HCT116 (cell line): ENCODE measurements around the gene HSPB1. TPM values are rescaled to one million over a fixed set of nuclear protein-coding genes. Genes with fewer than 3 reads are reported as not detected.

Source experiments
- ATAC-seq: fragments of 200-7000 bp; cut with Tn5 transposase; 2 replicates; pipeline ENCODE4 v1.9.1; 2020; ENCODE audit warnings: mild to moderate bottlenecking, moderate library complexity
- BruUV-seq: library from RNA; stranded (reverse); fragments of 400-500 nt; replicated peaks from 2 replicates; lab custom pipeline; 2021; lab: Mats Ljungman, UMichigan
- CTCF ChIA-PET: fragments of 300-600 bp; sonication (Branson Sonifier 250); formaldehyde crosslinking; loops from one replicate; lab custom pipeline; 2021; ENCODE audit warnings: antibody characterized with exemption; lab: Charles Lee
- POLR2A ChIA-PET: fragments of 300-600, 350-600 bp; sonication (Branson Sonifier 250); formaldehyde crosslinking; loops from one replicate; lab custom pipeline; 2021; ENCODE audit warnings: antibody characterized with exemption; lab: Charles Lee
- RAD21 ChIA-PET, 2 experiments: fragments of 300-600 bp; sonication (Branson Sonifier 250); formaldehyde crosslinking; loops; one replicate each; lab custom pipeline; 2023; ENCODE audit warnings: low total read pairs in 2 of 2; ENCODE audit not compliant: uncharacterized antibody in 2 of 2, unreplicated experiment in 2 of 2, low non-redundant PET in 1 of 2; lab: Charles Lee
- DNase-seq: peaks from one replicate; pipeline ENCODE4 v3.0.0-alpha.2; 2010; ENCODE audit warnings: low read depth, low spot score
- H2AFZ ChIP-seq: fragments of 200-600 bp; shearing (Covaris generic), sonication (generic); 2 replicates; pipeline ENCODE4 v1.6.1; 2017; ENCODE audit warnings: low read depth, mixed run types, mixed read lengths, antibody characterized with exemption, low read length; ENCODE audit not compliant: poor library complexity, severe bottlenecking
- H3K27ac ChIP-seq: 2 replicates; pipeline ENCODE4 v1.5.1; 2012; ENCODE audit warnings: low read depth, low read length
- H3K27me3 ChIP-seq: fragments of 200-600 bp; sonication (generic); 2 replicates; pipeline ENCODE4 v1.6.1; 2016; ENCODE audit warnings: mixed run types, low read length, mixed read lengths; ENCODE audit not compliant: insufficient read depth
- H3K36me3 ChIP-seq, 2 experiments: fragments of 200-500 bp in 1 of 2; fragments of 200-600 bp in 1 of 2; sonication (Bioruptor generic) in 1 of 2; sonication (generic) in 1 of 2; 2 replicates each; pipeline versions ENCODE4 v1.5.1 to v1.6.1; 2014 to 2016; ENCODE audit warnings: low read length in 2 of 2, inconsistent platforms in 1 of 2, mixed read lengths in 1 of 2, mixed run types in 1 of 2; ENCODE audit not compliant: insufficient read depth in 2 of 2, control insufficient read depth in 1 of 2
- H3K4me1 ChIP-seq, 2 experiments: fragments of 200-600 bp in 1 of 2; sonication (generic) in 1 of 2; 2 replicates each; pipeline versions ENCODE4 v1.5.1 to v1.6.1; 2012 to 2017; ENCODE audit warnings: low read length in 2 of 2, inconsistent platforms in 1 of 2, mild to moderate bottlenecking in 1 of 2, mixed read lengths in 1 of 2, mixed run types in 1 of 2, moderate library complexity in 1 of 2; ENCODE audit not compliant: insufficient read depth in 2 of 2, control insufficient read depth in 1 of 2
- H3K4me2 ChIP-seq: fragments of 200-600 bp; sonication (generic); 2 replicates; pipeline ENCODE4 v1.6.1; 2017; ENCODE audit warnings: mixed run types, low read length, mixed read lengths
- H3K4me3 ChIP-seq, 2 experiments: fragments of 200-600 bp in 1 of 2; sonication (generic) in 1 of 2; replicated peaks in 1 of 2; 2 replicates each; pipeline ENCODE4 v1.5.1; 2011 to 2016; ENCODE audit warnings: low read length in 2 of 2, control low read depth in 1 of 2, low read depth in 1 of 2, mild to moderate bottlenecking in 1 of 2, mixed read lengths in 1 of 2, mixed run types in 1 of 2
- H3K79me2 ChIP-seq: fragments of 200-600 bp; sonication (generic); 2 replicates; pipeline ENCODE4 v1.6.1; 2017; ENCODE audit warnings: mild to moderate bottlenecking, mixed run types, low read length, moderate library complexity, mixed read lengths; ENCODE audit not compliant: insufficient read depth
- H3K9ac ChIP-seq: fragments of 200-600 bp; sonication (generic); 2 replicates; pipeline ENCODE4 v1.6.1; 2016; ENCODE audit warnings: low read length, mixed read lengths
- H3K9me2 ChIP-seq: fragments of 200-600 bp; sonication (generic), shearing (Covaris generic); 2 replicates; pipeline ENCODE4 v1.6.1; 2017; ENCODE audit warnings: mixed run types, mild to moderate bottlenecking, moderate library complexity; ENCODE audit not compliant: insufficient read depth
- H3K9me3 ChIP-seq, 2 experiments: fragments of 200-500 bp in 1 of 2; fragments of 200-600 bp in 1 of 2; sonication (Bioruptor generic) in 1 of 2; sonication (generic) in 1 of 2; 2 replicates each; pipeline ENCODE4 v1.6.1; 2014 to 2017; ENCODE audit warnings: low read length in 2 of 2, mixed read lengths in 2 of 2, inconsistent platforms in 1 of 2, low read depth in 1 of 2, mild to moderate bottlenecking in 1 of 2, mixed run types in 1 of 2, moderate library complexity in 1 of 2; ENCODE audit not compliant: control insufficient read depth in 1 of 2, insufficient read depth in 1 of 2
- H4K20me1 ChIP-seq: fragments of 200-600 bp; sonication (generic), shearing (Covaris generic); 2 replicates; pipeline ENCODE4 v1.6.1; 2017; ENCODE audit warnings: mixed run types, mild to moderate bottlenecking, moderate library complexity; ENCODE audit not compliant: insufficient read depth
- CEBPB ChIP-seq: IDR thresholded peaks from 2 replicates; pipeline ENCODE4 v1.6.1; 2012; ENCODE audit warnings: low read depth
- CTCF ChIP-seq, 3 experiments: fragments of 200-600 bp in 1 of 3; sonication (generic) in 1 of 3; IDR thresholded peaks in 2 of 3; conservative IDR thresholded peaks in 1 of 3; 2 replicates each; pipeline ENCODE4 v1.5.1; 2012 to 2017; ENCODE audit warnings: low read depth in 2 of 3, low read length in 2 of 3, antibody characterized with exemption in 1 of 3, borderline replicate concordance in 1 of 3, control low read depth in 1 of 3, mild to moderate bottlenecking in 1 of 3, mixed read lengths in 1 of 3, mixed run types in 1 of 3, moderate library complexity in 1 of 3; ENCODE audit not compliant: insufficient read depth in 1 of 3
- EGR1 ChIP-seq: IDR thresholded peaks from 2 replicates; pipeline ENCODE4 v1.6.1; 2012; ENCODE audit warnings: low read depth
- ELF1 ChIP-seq: IDR thresholded peaks from 2 replicates; pipeline ENCODE4 v1.6.1; 2012; ENCODE audit warnings: low read depth, borderline replicate concordance
- EZH2phosphoT487 ChIP-seq: fragments of 200-600 bp; IDR thresholded peaks from 2 replicates; pipeline ENCODE4 v1.6.1; 2018; ENCODE audit warnings: antibody characterized with exemption, borderline replicate concordance
- FOSL1 ChIP-seq: IDR thresholded peaks from 2 replicates; pipeline ENCODE4 v1.6.1; 2012; ENCODE audit warnings: low read depth
- JUND ChIP-seq: IDR thresholded peaks from 2 replicates; pipeline ENCODE4 v1.6.1; 2012
- POLR2A ChIP-seq: IDR thresholded peaks from 2 replicates; pipeline ENCODE4 v1.7.0; 2011; ENCODE audit warnings: borderline replicate concordance; ENCODE audit not compliant: insufficient read depth, insufficient read length; ENCODE audit errors: extremely low read depth
- SP1 ChIP-seq: IDR thresholded peaks from 2 replicates; pipeline ENCODE4 v1.6.1; 2012; ENCODE audit warnings: low read depth
- ZNF274 ChIP-seq: fragments of 200-500 bp; sonication (Bioruptor generic); IDR thresholded peaks from 2 replicates; pipeline ENCODE4 v1.6.1; 2014; ENCODE audit warnings: mild to moderate bottlenecking, low read depth, low read length, inconsistent platforms
- intact Hi-C: fragments of 100-400 bp; cut with micrococcal nuclease; formaldehyde crosslinking; loops from 2 replicates; pipeline ENCODE4 v1.10.0; 2022
- total RNA-seq: library from RNA; stranded (reverse); gene quantifications from one replicate; pipeline ENCODE4 v1.2.1, GENCODE V29; 2021; ENCODE audit not compliant: unreplicated experiment

The HSPB1 gene
- total RNA-seq, 1 experiment from 2014 or later, result 524 TPM

DNA sequence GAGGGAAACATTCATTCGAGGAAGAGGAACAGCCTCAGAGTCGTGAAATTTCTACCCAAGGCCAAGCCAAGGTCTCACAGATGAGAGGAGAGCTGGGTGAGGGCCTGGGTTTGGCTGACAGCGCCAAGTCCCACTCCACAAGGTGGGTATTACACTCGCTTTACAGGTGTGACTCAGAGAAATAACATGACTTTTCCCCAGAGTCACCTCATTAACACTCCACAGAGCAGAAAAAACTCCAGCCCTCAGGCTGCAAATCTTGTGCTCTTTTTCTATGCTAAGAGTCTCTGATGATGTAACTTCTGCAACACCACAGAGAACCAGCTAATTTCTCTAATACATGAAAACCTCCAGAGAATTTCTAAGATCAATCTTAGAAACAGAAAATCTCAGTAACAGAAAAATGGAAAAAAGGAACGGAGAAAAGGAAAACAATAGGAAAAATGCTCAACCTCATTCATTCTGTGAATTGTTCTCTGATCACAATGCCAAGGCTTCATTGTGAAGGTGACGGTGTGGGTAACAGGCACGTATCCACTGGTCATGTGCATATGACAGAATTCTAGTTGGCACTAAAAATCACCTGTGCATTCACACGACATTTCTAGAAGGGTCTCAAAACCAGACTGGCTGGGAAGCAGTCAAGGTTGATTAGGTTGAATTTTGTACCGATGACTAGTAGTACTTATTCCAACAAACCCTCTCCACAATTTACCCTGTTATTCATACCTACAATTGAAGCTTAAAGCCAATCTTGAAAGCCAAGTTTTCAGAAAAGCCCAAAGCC, 36.0 kb downstream of the HSPB1 start:
- H4K20me1 ChIP-seq, result peaks cover 41% of the 10 kb centered on the region; the same call in 1 of the 2 replicates
- POLR2A ChIA-PET, result no interaction called here
- RAD21 ChIA-PET, result no interaction called here
- H3K79me2 ChIP-seq, result peaks cover 100% of the 10 kb centered on the region
- no peak overlapping the region for H2AFZ ChIP-seq
- no peak overlapping the region for H3K4me2 ChIP-seq
- no TSS peak for BruUV-seq
- H3K27me3 ChIP-seq, result no peaks in the 10 kb centered on the region
- DNase-seq (no peak), ATAC-seq (no peak)
- H3K4me1 ChIP-seq, result peaks cover 15 to 45% of the 10 kb centered on the region in 2 experiments
- no peak overlapping the region for H3K9ac ChIP-seq
- H3K36me3 ChIP-seq, result peaks cover 16 to 17% of the 10 kb centered on the region in 2 experiments; a peak in 3 of 4 replicates
- H3K9me2 ChIP-seq, result no peaks in the 10 kb centered on the region
- intact Hi-C loops, result no loop called here
- H3K4me3 ChIP-seq, result no peak overlapping the region
- TF ChIP-seq EGR1, result no peak
- TF ChIP-seq JUND, result no peak
- no peak for TF ChIP-seq SP1
- TF ChIP-seq CEBPB, result 0 out of 2 replicates have a peak, but pooled peaks have one; percentile 16
- TF ChIP-seq CTCF (IDR thresholded peaks at IDR 0.05 in 2 of 3, conservative IDR thresholded peaks at IDR 0.05 in 1 of 3; ENCODE audit: borderline replicate concordance in 1 of 3, insufficient read depth in 1 of 3, low read depth in 2 of 3, low read length in 2 of 3), result no peak
- no peak for TF ChIP-seq POLR2A
- CTCF ChIA-PET, result interaction anchor here (1.0 kb wide), 1 partner anchor 20 kb away, joined by 3 read pairs; the partner anchor contains the start of gene YWHAG
- H3K27ac ChIP-seq, result no peak overlapping the region
- H3K9me3 ChIP-seq, result no peaks in the 10 kb centered on the region

DNA sequence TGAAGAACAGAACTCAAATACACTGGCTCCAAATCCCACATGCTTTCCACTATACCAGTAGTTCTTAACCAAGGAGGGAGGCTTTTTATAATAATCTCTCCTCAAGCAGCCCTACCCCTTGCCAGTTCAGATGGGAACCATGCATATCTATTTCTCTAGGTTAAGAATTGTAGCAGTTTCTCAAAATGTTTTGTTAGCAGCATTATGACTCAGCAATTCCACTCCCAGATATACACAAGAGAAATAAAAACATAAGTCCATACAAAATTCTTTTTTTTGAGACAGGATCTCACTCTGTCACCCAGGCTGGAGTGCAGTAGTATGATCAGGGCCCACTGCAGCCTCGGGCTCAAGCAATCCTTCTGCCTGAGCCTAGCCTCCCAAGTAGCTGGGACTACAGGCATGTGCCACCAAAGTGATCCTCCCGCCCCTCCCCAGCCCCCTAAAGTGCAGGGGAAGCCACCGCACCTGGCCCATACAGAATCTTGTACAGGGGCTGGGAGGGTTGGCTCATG, 38.2 kb downstream of the HSPB1 start:
- RAD21 ChIA-PET, result no interaction called here
- intact Hi-C loops, result no loop called here
- Histone ChIP-seq H3K9ac (no peak overlapping the region), H3K9me3 (no peaks in the 10 kb centered on the region), H4K20me1 (peaks cover 34% of the 10 kb centered on the region; the same call in 1 of the 2 replicates), H2AFZ (no peak overlapping the region), H3K36me3 (peaks cover 26 to 33% of the 10 kb centered on the region in 2 experiments; a peak in 3 of 4 replicates), H3K4me2 (no peak overlapping the region), H3K4me1 (peaks cover 15 to 48% of the 10 kb centered on the region in 2 experiments), H3K27me3 (no peaks in the 10 kb centered on the region), H3K9me2 (no peaks in the 10 kb centered on the region), H3K27ac (peak overlapping the region; percentile 25; the same call in 1 of the 2 replicates), H3K79me2 (peaks cover 100% of the 10 kb centered on the region), H3K4me3 (no peak overlapping the region)
- ATAC-seq, result no peak
- CTCF ChIA-PET, result interaction anchor here (1.5 kb wide), 1 partner anchor 18 kb away, joined by 3 read pairs; the partner anchor contains the start of gene YWHAG
- no peak for DNase-seq
- TF ChIP-seq ZNF274 (no peak), FOSL1 (peak; percentile 12; the same call in 1 of the 2 replicates), ELF1 (no peak), EZH2phosphoT487 (no peak)
- BruUV-seq, result no TSS peak
- POLR2A ChIA-PET, result no interaction called here
